B cell (primary cell): ENCODE data around the gene GDF11. TPM values are rescaled to one million over a fixed set of nuclear protein-coding genes. Genes with fewer than 3 reads are reported as not detected.
A peak's percentile ranks its signal among the peaks of the same experiment; 100 is the strongest.

Source experiments
- ATAC-seq: fragments of 200-7000 bp; cut with Tn5 transposase; one replicate; pipeline ENCODE4 v1.10.0; 2021; ENCODE audit warnings: low read depth, mild to moderate bottlenecking, moderate number of reproducible peaks, moderate library complexity
- CTCF ChIA-PET: fragments of 350-600 bp; sonication (Branson Sonifier 250); formaldehyde crosslinking; loops from one replicate; lab custom pipeline; 2021; ENCODE audit warnings: antibody characterized with exemption, inconsistent platforms; lab: Charles Lee
- POLR2A ChIA-PET: fragments of 350-600 bp; sonication (Branson Sonifier 250); formaldehyde crosslinking; loops from one replicate; lab custom pipeline; 2021; ENCODE audit warnings: antibody characterized with exemption; lab: Charles Lee
- DNase-seq: peaks from one replicate; pipeline ENCODE4 v3.0.0; 2013
- H2AFZ ChIP-seq: 2 replicates; pipeline ENCODE4 v1.6.1; 2012; ENCODE audit warnings: mild to moderate bottlenecking, low read depth, low read length; ENCODE audit not compliant: insufficient read depth, poor library complexity, severe bottlenecking
- H3K27ac ChIP-seq, 2 donors: 1 replicate in 1 of 2; 2 replicates in 1 of 2; pipeline ENCODE4 v1.5.1; 2012 to 2013; ENCODE audit warnings: low read length in 2 of 2, mild to moderate bottlenecking in 2 of 2, moderate library complexity in 1 of 2
- H3K27me3 ChIP-seq, 4 experiments: fragments of 200-600 bp in 1 of 4; sonication (generic) in 1 of 4; replicated peaks in 1 of 4; 1 replicate in 2 of 4; 2 replicates in 2 of 4; pipeline versions ENCODE4 v1.6.1 to v1.7.0; 2013 to 2016; ENCODE audit warnings: low read length in 3 of 4, mild to moderate bottlenecking in 2 of 4, mixed read lengths in 1 of 4, moderate library complexity in 1 of 4; ENCODE audit not compliant: insufficient read depth in 4 of 4, control insufficient read depth in 3 of 4; ENCODE audit errors: control extremely low read depth in 1 of 4
- H3K36me3 ChIP-seq, 2 experiments: replicated peaks in 1 of 2; 1 replicate in 1 of 2; 2 replicates in 1 of 2; pipeline versions ENCODE4 v1.6.1 to v1.7.1; 2013; ENCODE audit warnings: low read length in 1 of 2; ENCODE audit not compliant: insufficient read depth in 2 of 2, control insufficient read depth in 1 of 2; ENCODE audit errors: control extremely low read depth in 1 of 2, extremely low read depth in 1 of 2
- H3K4me1 ChIP-seq, 2 donors: fragments of 200-600 bp in 1 of 2; sonication (generic) in 1 of 2; 1 replicate in 1 of 2; 2 replicates in 1 of 2; pipeline versions ENCODE4 v1.5.1 to v1.6.1; 2013 to 2017; ENCODE audit warnings: low read length in 2 of 2; ENCODE audit not compliant: control insufficient read depth in 2 of 2, insufficient read depth in 2 of 2
- H3K4me2 ChIP-seq: replicated peaks from 2 replicates; pipeline ENCODE3; 2012; ENCODE audit warnings: mild to moderate bottlenecking, low read depth, low read length; ENCODE audit not compliant: poor library complexity, severe bottlenecking
- H3K4me3 ChIP-seq, 5 experiments: fragments of 200-600 bp in 1 of 5; sonication (generic) in 1 of 5; 1 replicate in 3 of 5; 2 replicates in 2 of 5; pipeline versions ENCODE4 v1.5.1 to v1.7.0; 2011 to 2016; ENCODE audit warnings: low read length in 4 of 5, mild to moderate bottlenecking in 4 of 5, low read depth in 2 of 5, control low read depth in 1 of 5, moderate library complexity in 1 of 5; ENCODE audit not compliant: insufficient read depth in 1 of 5; ENCODE audit errors: control extremely low read depth in 1 of 5, extremely low read depth in 1 of 5
- H3K79me2 ChIP-seq: fragments of 200-600 bp; sonication (generic); one replicate; pipeline ENCODE4 v1.6.0; 2016; ENCODE audit warnings: low read length; ENCODE audit not compliant: control insufficient read depth, insufficient read depth
- H3K9ac ChIP-seq: fragments of 200-600 bp; sonication (generic); 2 replicates; pipeline ENCODE4 v1.6.1; 2017; ENCODE audit warnings: mild to moderate bottlenecking, low read length, moderate library complexity
- H3K9me3 ChIP-seq, 3 donors: one replicate each; pipeline versions ENCODE4 v1.6.1 to v1.7.1; 2013; ENCODE audit warnings: low read length in 2 of 3; ENCODE audit not compliant: control insufficient read depth in 2 of 3, insufficient read depth in 1 of 3; ENCODE audit errors: control extremely low read depth in 1 of 3
- H4K20me1 ChIP-seq: 2 replicates; pipeline ENCODE4 v1.6.0; 2012; ENCODE audit warnings: mild to moderate bottlenecking, low read length; ENCODE audit not compliant: insufficient read depth, control insufficient read depth, poor library complexity, severe bottlenecking
- H3K27ac Mint-ChIP-seq: one replicate; pipeline ENCODE4 v1.8.0; 2021; ENCODE audit warnings: mixed read lengths
- H3K27me3 Mint-ChIP-seq: one replicate; pipeline ENCODE4 v1.8.0; 2021; ENCODE audit warnings: mixed read lengths
- H3K4me1 Mint-ChIP-seq: one replicate; pipeline ENCODE4 v1.8.0; 2021; ENCODE audit warnings: mixed read lengths
- H3K4me3 Mint-ChIP-seq: one replicate; pipeline ENCODE4 v1.8.0; 2021; ENCODE audit warnings: mixed read lengths
- H3K9me3 Mint-ChIP-seq: one replicate; pipeline ENCODE4 v1.8.0; 2022; ENCODE audit warnings: mixed read lengths; ENCODE audit not compliant: insufficient read depth
- CTCF ChIP-seq: fragments of 200-600 bp; IDR thresholded peaks from one replicate; pipeline ENCODE4 v1.8.0; 2022; ENCODE audit warnings: antibody characterized with exemption, mild to moderate bottlenecking
- EZH2 ChIP-seq: IDR thresholded peaks from 2 replicates; pipeline ENCODE4 v1.6.1; 2012; ENCODE audit warnings: borderline replicate concordance, low read depth, mild to moderate bottlenecking, moderate library complexity, low read length; ENCODE audit not compliant: insufficient read depth, poor library complexity, severe bottlenecking
- WGBS: methylation state at CpG from one replicate; pipeline ENCODE4 v1.1.5; 2013; ENCODE audit warnings: missing lambda C conversion rate; ENCODE audit not compliant: insufficient coverage; 5-methylcytosine and 5-hydroxymethylcytosine counted together
- intact Hi-C: fragments of 100-400 bp; cut with micrococcal nuclease; formaldehyde crosslinking; loops from one replicate; pipeline ENCODE4 v1.10.0; 2022
- polyA plus RNA-seq: library from polyadenylated mRNA; depleted of rRNA; stranded (reverse); fragments of >200 nt; gene quantifications from 2 replicates; pipeline ENCODE4 v1.2.3, GENCODE V29; 2012
- total RNA-seq, 2 donors: library from RNA; stranded (reverse); fragments of 120-200 nt in 1 of 2; gene quantifications; 1 replicate in 1 of 2; 2 replicates in 1 of 2; pipeline versions ENCODE4 v1.2.3 to v1.2.4, GENCODE V29; 2013 to 2022

GDF11 gene
- total and polyA plus RNA-seq, 2 donors (not counting 1 experiment from before 2014, with no cell fraction given), result 4.4 to 11.3 TPM

- WGBS, result 35% methylated on average over 2 of the region's 3 CpGs
- no peak overlapping the region for H3K9ac ChIP-seq
- no peaks in the 10 kb centered on the region for H3K9me3 ChIP-seq
- Mint-ChIP-seq H3K4me3 (peak overlapping the region; percentile 73), H3K9me3 (no peaks in the 10 kb centered on the region), H3K27me3 (no peaks in the 10 kb centered on the region), H3K27ac (peak overlapping the region; percentile 86), H3K4me1 (peaks cover 37% of the 10 kb centered on the region)
- POLR2A ChIA-PET, result interaction anchor here (0.5 to 1.5 kb wide), 3 partner anchors 18 to 813 kb away, joined by 3 to 6 read pairs (median 3); partner anchors contain the start of genes ORMDL2 and SARNP
- peak overlapping the region; percentile 97 for H3K4me2 ChIP-seq
- ATAC-seq, result no peak
- CTCF ChIA-PET, result interaction anchor here (0.7 to 4.3 kb wide), 5 partner anchors 8 to 333 kb away, joined by 3 to 12 read pairs (median 3); no protein-coding TSS in a partner anchor
- intact Hi-C loops, result no loop called here
- peaks cover 6% of the 10 kb centered on the region for H3K79me2 ChIP-seq
- no peak for TF ChIP-seq CTCF
- no peak for TF ChIP-seq EZH2
- DNase-seq, result no peak
- H3K4me3 ChIP-seq, result no peak overlapping the region
- H2AFZ ChIP-seq, result peak overlapping the region; percentile 19
- H3K36me3 ChIP-seq, result peaks cover 0 to 10% of the 10 kb centered on the region in 2 experiments
- peak overlapping the region in 1 of 2 donors; percentile 34 for H3K27ac ChIP-seq
- H3K27me3 ChIP-seq, result no peaks in the 10 kb centered on the region
- H3K4me1 ChIP-seq, result peaks cover 20 to 32% of the 10 kb centered on the region in 2 donors
- no peaks in the 10 kb centered on the region for H4K20me1 ChIP-seq
Observed at GRCh38 chr12:55746174-55746912, 3.4 kb downstream of the GDF11 start.

- no peak for DNase-seq
- H3K4me1 ChIP-seq, result peaks cover 20 to 32% of the 10 kb centered on the region in 2 donors
- no peak for TF ChIP-seq EZH2
- TF ChIP-seq CTCF, result no peak
- H3K79me2 ChIP-seq, result peaks cover 6% of the 10 kb centered on the region
- Mint-ChIP-seq H3K4me3 (no peak overlapping the region), H3K9me3 (no peaks in the 10 kb centered on the region), H3K27me3 (no peaks in the 10 kb centered on the region), H3K27ac (peak overlapping the region; percentile 86), H3K4me1 (peaks cover 37% of the 10 kb centered on the region)
- H3K4me2 ChIP-seq, result no peak overlapping the region
- CTCF ChIA-PET, result interaction anchor here (0.7 to 4.3 kb wide), 6 partner anchors 8 to 332 kb away, joined by 3 to 12 read pairs (median 4); no protein-coding TSS in a partner anchor
- no peaks in the 10 kb centered on the region for H3K9me3 ChIP-seq
- no peaks in the 10 kb centered on the region for H3K27me3 ChIP-seq
- no peaks in the 10 kb centered on the region for H4K20me1 ChIP-seq
- intact Hi-C loops, result no loop called here
- H3K9ac ChIP-seq, result no peak overlapping the region
- no peak for ATAC-seq
- no peak overlapping the region for H3K27ac ChIP-seq
- H3K36me3 ChIP-seq, result peaks cover 0 to 15% of the 10 kb centered on the region in 2 experiments
- no peak overlapping the region for H3K4me3 ChIP-seq
- POLR2A ChIA-PET, result interaction anchor here (0.7 to 1.6 kb wide), 3 partner anchors 8 to 71 kb away, joined by 3 to 6 read pairs (median 4); partner anchors contain the start of genes ORMDL2 and SARNP
- no peak overlapping the region for H2AFZ ChIP-seq
Observed at GRCh38 chr12:55746913-55747231, 4.0 kb downstream of the GDF11 start.
